Neuronal stem cell (in vitro differentiated cells): ENCODE measurements around the gene TENT4B.

Experiments used
- DNase-seq: peaks from one replicate; pipeline ENCODE4 v3.0.0-alpha.2; 2013; ENCODE audit warnings: low spot score
- H2AFZ ChIP-seq: one replicate; pipeline ENCODE4 v1.6.1; 2013; ENCODE audit warnings: mild to moderate bottlenecking, low read length, inconsistent platforms
- H2AK5ac ChIP-seq: 2 replicates; pipeline ENCODE4 v1.6.1; 2013; ENCODE audit warnings: low read depth, mild to moderate bottlenecking, inconsistent platforms, low read length, moderate library complexity, mixed read lengths
- H2BK120ac ChIP-seq: 2 replicates; pipeline ENCODE4 v1.6.1; 2013; ENCODE audit warnings: low read depth, mild to moderate bottlenecking, inconsistent platforms, low read length, moderate library complexity, mixed read lengths
- H2BK12ac ChIP-seq: one replicate; pipeline ENCODE4 v1.6.1; 2013; ENCODE audit warnings: low read length, inconsistent platforms
- H2BK15ac ChIP-seq: 2 replicates; pipeline ENCODE4 v1.6.1; 2013; ENCODE audit warnings: mild to moderate bottlenecking, low read length, inconsistent platforms, mixed read lengths
- H2BK5ac ChIP-seq: one replicate; pipeline ENCODE4 v1.6.1; 2013; ENCODE audit warnings: inconsistent platforms, mild to moderate bottlenecking, low read length, moderate library complexity
- H3K14ac ChIP-seq: one replicate; pipeline ENCODE4 v1.6.1; 2013; ENCODE audit warnings: low read length, inconsistent platforms
- H3K18ac ChIP-seq: 2 replicates; pipeline ENCODE4 v1.6.1; 2013; ENCODE audit warnings: low read length, inconsistent platforms
- H3K23ac ChIP-seq: 2 replicates; pipeline ENCODE4 v1.6.1; 2013; ENCODE audit warnings: low read depth, mild to moderate bottlenecking, mixed read lengths, low read length, inconsistent platforms; ENCODE audit not compliant: poor library complexity
- H3K27ac ChIP-seq: replicated peaks from 3 replicates; pipeline ENCODE4 v1.5.1; 2013; ENCODE audit warnings: low read length, inconsistent platforms
- H3K27me3 ChIP-seq, 3 experiments: 2 replicates each; pipeline ENCODE4 v1.6.1; 2013; ENCODE audit warnings: low read length in 3 of 3, mild to moderate bottlenecking in 2 of 3, inconsistent platforms in 1 of 3, low read depth in 1 of 3, mixed read lengths in 1 of 3, moderate library complexity in 1 of 3; ENCODE audit not compliant: control insufficient read depth in 3 of 3, insufficient read depth in 3 of 3
- H3K36me3 ChIP-seq, 2 donors: replicated peaks in 1 of 2; 2 replicates each; pipeline ENCODE4 v1.6.1; 2013; ENCODE audit warnings: low read length in 2 of 2; ENCODE audit not compliant: control insufficient read depth in 2 of 2, insufficient read depth in 2 of 2
- H3K4ac ChIP-seq: 2 replicates; pipeline ENCODE4 v1.6.1; 2013; ENCODE audit warnings: inconsistent platforms, mild to moderate bottlenecking, low read length, moderate library complexity
- H3K4me1 ChIP-seq, 2 donors: 1 replicate in 1 of 2; 2 replicates in 1 of 2; pipeline ENCODE4 v1.6.1; 2013; ENCODE audit warnings: low read length in 2 of 2, low read depth in 1 of 2; ENCODE audit not compliant: control insufficient read depth in 2 of 2, insufficient read depth in 1 of 2
- H3K4me2 ChIP-seq: one replicate; pipeline ENCODE4 v1.6.1; 2013; ENCODE audit warnings: mild to moderate bottlenecking, low read length, inconsistent platforms; ENCODE audit not compliant: insufficient read depth, poor library complexity, severe bottlenecking
- H3K4me3 ChIP-seq, 2 donors: 2 replicates each; pipeline ENCODE4 v1.5.1; 2013; ENCODE audit warnings: low read length in 2 of 2, mild to moderate bottlenecking in 2 of 2, inconsistent platforms in 1 of 2, moderate library complexity in 1 of 2
- H3K79me1 ChIP-seq: one replicate; pipeline ENCODE4 v1.6.1; 2013; ENCODE audit warnings: low read depth, mild to moderate bottlenecking, inconsistent platforms, low read length, moderate library complexity
- H3K9ac ChIP-seq: one replicate; pipeline ENCODE4 v1.6.1; 2013; ENCODE audit warnings: mild to moderate bottlenecking, low read depth, low read length, inconsistent platforms; ENCODE audit not compliant: poor library complexity
- H3K9me3 ChIP-seq, 2 donors: replicated peaks in 1 of 2; 2 replicates each; pipeline versions ENCODE3 to v1.6.1; 2013; ENCODE audit warnings: low read length in 2 of 2, mild to moderate bottlenecking in 2 of 2, inconsistent platforms in 1 of 2, low read depth in 1 of 2, mixed read lengths in 1 of 2, moderate library complexity in 1 of 2; ENCODE audit not compliant: control insufficient read depth in 2 of 2, insufficient read depth in 1 of 2
- H4K8ac ChIP-seq: one replicate; pipeline ENCODE4 v1.6.1; 2013; ENCODE audit warnings: low read depth, mild to moderate bottlenecking, inconsistent platforms, low read length, moderate library complexity
- H4K91ac ChIP-seq: one replicate; pipeline ENCODE4 v1.6.1; 2013; ENCODE audit warnings: low read length, low read depth, mild to moderate bottlenecking, inconsistent platforms; ENCODE audit not compliant: poor library complexity
- WGBS, 2 donors: extraction: QIAGEN DNeasy Blood & Tissue Kit; methylation state at CpG; one replicate each; pipeline ENCODE4 v1.1.7; 2013; ENCODE audit warnings: missing lambda C conversion rate in 2 of 2, mixed read lengths in 1 of 2; ENCODE audit not compliant: insufficient read length in 2 of 2, insufficient replicate concordance in 1 of 2; ENCODE audit errors: extremely low coverage in 2 of 2; 5-methylcytosine and 5-hydroxymethylcytosine counted together

TENT4B gene

DNA sequence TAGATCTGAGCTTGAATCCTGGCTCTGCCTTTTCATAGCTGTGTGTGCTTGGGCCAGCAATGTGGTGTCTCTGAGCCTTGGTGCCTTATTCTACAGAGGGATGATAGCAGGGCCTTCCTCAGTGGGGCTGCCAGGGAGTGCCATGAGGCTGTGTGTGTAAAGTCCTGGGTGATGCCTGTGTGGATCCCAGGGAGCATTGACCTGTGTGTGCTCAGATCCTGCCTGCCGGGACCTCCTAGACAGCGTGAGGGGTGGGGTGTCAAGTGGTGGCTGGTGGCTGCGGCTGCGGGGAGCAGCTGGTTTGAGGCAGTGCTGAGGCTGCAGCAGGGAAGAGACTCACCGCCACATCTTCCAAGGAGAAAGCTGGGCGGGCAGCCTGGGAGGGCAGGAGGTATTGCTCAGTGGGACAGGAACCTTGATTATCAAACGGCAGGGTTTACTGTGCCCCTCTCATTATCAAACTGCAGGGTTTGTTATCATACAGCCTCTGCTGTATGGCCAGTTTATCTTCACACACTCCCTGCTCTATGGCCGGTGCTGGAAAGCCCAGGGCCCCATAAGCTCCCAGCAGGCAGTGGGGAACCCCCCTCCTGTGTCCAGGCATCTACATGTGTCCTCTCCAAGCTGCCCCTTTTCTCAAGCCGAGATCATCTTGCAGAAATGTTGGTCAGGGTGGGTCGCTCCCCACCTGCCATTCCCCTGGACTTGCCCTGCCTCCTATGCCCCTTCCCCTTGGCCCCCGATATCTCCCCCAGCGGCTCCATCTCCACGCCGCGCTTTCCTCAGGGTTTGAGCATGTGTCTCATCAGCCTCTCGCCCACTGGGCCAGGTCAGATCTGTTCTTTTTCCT lies 110.2 kb downstream of the TENT4B start:
- Histone ChIP-seq H4K8ac (no peak overlapping the region), H3K4me1 (peaks cover 13 to 17% of the 10 kb centered on the region in 2 donors), H2BK12ac (no peak overlapping the region), H3K4me3 (no peak overlapping the region), H3K14ac (no peak overlapping the region), H2BK5ac (no peak overlapping the region), H3K36me3 (no peaks in the 10 kb centered on the region), H3K18ac (no peak overlapping the region), H2AK5ac (no peak overlapping the region), H3K9ac (no peak overlapping the region), H3K23ac (no peak overlapping the region), H3K9me3 (no peaks in the 10 kb centered on the region), H3K4me2 (no peak overlapping the region), H3K79me1 (no peaks in the 10 kb centered on the region), H4K91ac (no peak overlapping the region), H2AFZ (no peak overlapping the region), H2BK15ac (no peak overlapping the region), H3K4ac (no peak overlapping the region), H3K27me3 (peaks cover 0 to 12% (median 0%) of the 10 kb centered on the region in 3 experiments), H3K27ac (no peak overlapping the region), H2BK120ac (no peak overlapping the region)
- no CpG with 5 or more reads among the region's 16 CpGs for WGBS, 2 donors
- DNase-seq = no peak

DNA sequence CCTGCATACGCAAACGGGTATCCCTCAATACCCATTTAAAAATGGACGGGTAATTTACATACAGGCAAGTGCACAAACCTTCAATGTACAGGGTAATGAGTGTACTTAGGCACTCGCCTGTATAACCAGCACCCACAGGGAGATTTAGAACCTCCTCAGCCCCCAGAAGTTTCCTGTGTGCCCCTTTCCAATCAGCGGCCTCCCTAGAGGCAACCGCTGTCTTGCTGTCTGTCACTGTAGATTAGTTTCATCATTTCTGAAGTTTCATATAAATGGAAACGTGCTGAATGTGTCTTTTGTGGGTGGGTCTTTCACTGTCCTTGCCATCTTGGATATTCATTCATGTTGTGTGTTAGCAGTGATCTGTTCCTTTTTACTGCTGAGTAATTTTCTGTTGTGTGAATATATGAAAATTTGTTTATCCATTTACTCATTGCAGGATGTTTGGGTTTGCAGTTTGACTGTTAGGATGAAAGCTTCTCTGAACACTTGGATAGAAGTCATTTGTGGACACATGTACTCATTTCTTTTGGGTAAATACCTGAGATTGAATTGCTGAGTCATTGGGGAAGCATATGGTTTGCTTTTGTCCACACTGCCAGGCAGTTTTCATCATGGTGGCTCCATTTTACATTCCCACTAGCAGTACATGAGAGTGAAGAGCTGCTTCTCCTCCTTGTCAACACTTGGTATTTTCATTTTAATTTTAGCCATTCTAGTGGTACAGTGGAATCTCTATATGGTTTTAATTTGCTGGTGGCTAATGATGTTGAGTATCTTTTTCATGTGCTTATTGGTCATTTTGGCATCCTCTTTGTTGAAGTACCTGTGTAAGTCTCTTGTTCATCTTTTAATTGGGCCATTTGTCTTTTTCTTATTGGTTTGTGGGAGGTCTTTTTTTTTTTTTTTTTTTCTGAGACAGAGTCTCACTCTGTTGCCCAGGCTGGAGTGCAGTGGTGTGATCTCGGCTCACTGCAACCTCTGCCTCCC lies 111.1 kb downstream of the TENT4B start:
- no peak for DNase-seq
- H3K14ac ChIP-seq = no peak overlapping the region
- no peak overlapping the region for H4K91ac ChIP-seq
- H3K79me1 ChIP-seq = no peaks in the 10 kb centered on the region
- H2AFZ ChIP-seq = no peak overlapping the region
- no peak overlapping the region for H2BK12ac ChIP-seq
- no peak overlapping the region for H2AK5ac ChIP-seq
- no peak overlapping the region for H3K23ac ChIP-seq
- no peak overlapping the region for H3K27ac ChIP-seq
- no peaks in the 10 kb centered on the region for H3K36me3 ChIP-seq
- no CpG with 5 or more reads among the region's 8 CpGs for WGBS, 2 donors
- H2BK120ac ChIP-seq = no peak overlapping the region
- no peak overlapping the region for H4K8ac ChIP-seq
- peaks cover 0 to 12% (median 0%) of the 10 kb centered on the region in 3 experiments for H3K27me3 ChIP-seq
- H3K18ac ChIP-seq = no peak overlapping the region
- H3K4ac ChIP-seq = no peak overlapping the region
- no peak overlapping the region for H3K4me3 ChIP-seq
- no peak overlapping the region for H2BK15ac ChIP-seq
- no peaks in the 10 kb centered on the region for H3K9me3 ChIP-seq
- no peak overlapping the region for H3K9ac ChIP-seq
- H3K4me1 ChIP-seq = peaks cover 11 to 13% of the 10 kb centered on the region in 2 donors
- no peak overlapping the region for H2BK5ac ChIP-seq
- no peak overlapping the region for H3K4me2 ChIP-seq

DNA sequence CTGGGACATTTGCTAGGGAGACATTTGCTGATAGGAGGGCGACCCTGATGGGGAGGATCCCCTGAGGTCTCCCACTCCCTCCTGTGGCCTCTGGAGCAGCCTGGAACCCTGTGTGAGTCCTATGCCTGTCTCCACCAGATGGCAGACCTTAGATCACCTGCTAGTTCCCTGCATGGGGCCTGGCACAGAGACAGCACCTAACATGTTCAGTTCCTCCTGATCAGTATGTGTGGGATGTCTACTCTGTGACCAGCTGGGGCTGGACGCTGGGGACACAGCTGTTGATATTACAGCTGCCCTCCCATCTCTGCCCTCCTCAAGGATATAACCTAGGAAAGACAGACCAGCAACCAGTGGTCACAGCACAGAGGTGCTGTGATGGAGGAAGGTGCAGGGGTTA lies 112.2 kb downstream of the TENT4B start:
- Histone ChIP-seq H3K14ac (no peak overlapping the region), H2AK5ac (peak overlapping the region; percentile 72), H2BK12ac (peak overlapping the region; percentile 82), H3K79me1 (no peaks in the 10 kb centered on the region), H3K23ac (peak overlapping the region; percentile 60), H3K27me3 (peaks cover 0 to 12% (median 0%) of the 10 kb centered on the region in 3 experiments), H3K4me2 (no peak overlapping the region), H3K4ac (no peak overlapping the region), H3K27ac (no peak overlapping the region), H3K36me3 (no peaks in the 10 kb centered on the region), H3K4me3 (no peak overlapping the region), H2BK5ac (no peak overlapping the region), H2BK120ac (no peak overlapping the region), H3K4me1 (peaks cover 4 to 5% of the 10 kb centered on the region in 2 donors), H3K9ac (no peak overlapping the region), H4K8ac (no peak overlapping the region), H2AFZ (no peak overlapping the region), H2BK15ac (peak overlapping the region; percentile 69), H4K91ac (no peak overlapping the region), H3K9me3 (no peaks in the 10 kb centered on the region), H3K18ac (peak overlapping the region; percentile 44)
- WGBS, 2 donors = no CpG with 5 or more reads among the region's 2 CpGs
- no peak for DNase-seq
